Adipocyte (in vitro differentiated cells): ENCODE data around the gene CCDC50.

Experiments used
- DNase-seq: peaks from one replicate; pipeline ENCODE4 v3.0.0-alpha.2; 2015; ENCODE audit warnings: low read depth
- H3K27me3 ChIP-seq: replicated peaks from 2 replicates; pipeline ENCODE4 v1.7.0; 2013; ENCODE audit warnings: mild to moderate bottlenecking, low read length, moderate library complexity; ENCODE audit not compliant: control insufficient read depth, insufficient read depth
- H3K36me3 ChIP-seq: 2 replicates; pipeline ENCODE4 v1.7.0; 2013; ENCODE audit warnings: low read length, mild to moderate bottlenecking, moderate library complexity; ENCODE audit not compliant: control insufficient read depth, insufficient read depth, severe bottlenecking
- H3K4me1 ChIP-seq: 2 replicates; pipeline ENCODE4 v1.7.0; 2013; ENCODE audit warnings: mild to moderate bottlenecking, low read length, moderate library complexity; ENCODE audit not compliant: control insufficient read depth, insufficient read depth
- H3K4me3 ChIP-seq: 2 replicates; pipeline ENCODE4 v1.7.0; 2013; ENCODE audit warnings: mild to moderate bottlenecking, low read length, moderate library complexity
- H3K9ac ChIP-seq: 2 replicates; pipeline ENCODE4 v1.7.0; 2013; ENCODE audit warnings: mild to moderate bottlenecking, low read length, moderate library complexity
- H3K9me3 ChIP-seq: 2 replicates; pipeline ENCODE4 v1.7.0; 2013; ENCODE audit warnings: mild to moderate bottlenecking, low read length, moderate library complexity; ENCODE audit not compliant: control insufficient read depth

The CCDC50 gene

GRCh38 chr3:191366675-191367074 lies 37.5 kb downstream of the CCDC50 start:
- Histone ChIP-seq H3K27me3 (no peaks in the 10 kb centered on the region), H3K9me3 (no peaks in the 10 kb centered on the region), H3K9ac (no peak overlapping the region), H3K36me3 (peaks cover 72% of the 10 kb centered on the region), H3K4me3 (no peak overlapping the region), H3K4me1 (peaks cover 11% of the 10 kb centered on the region)
- DNase-seq: peak; percentile 19

GRCh38 chr3:191368755-191369615 lies 39.8 kb downstream of the CCDC50 start:
- Histone ChIP-seq H3K36me3 (peaks cover 54% of the 10 kb centered on the region), H3K9ac (no peak overlapping the region), H3K9me3 (no peaks in the 10 kb centered on the region), H3K27me3 (no peaks in the 10 kb centered on the region), H3K4me1 (peaks cover 11% of the 10 kb centered on the region), H3K4me3 (no peak overlapping the region)
- no peak for DNase-seq

DNA sequence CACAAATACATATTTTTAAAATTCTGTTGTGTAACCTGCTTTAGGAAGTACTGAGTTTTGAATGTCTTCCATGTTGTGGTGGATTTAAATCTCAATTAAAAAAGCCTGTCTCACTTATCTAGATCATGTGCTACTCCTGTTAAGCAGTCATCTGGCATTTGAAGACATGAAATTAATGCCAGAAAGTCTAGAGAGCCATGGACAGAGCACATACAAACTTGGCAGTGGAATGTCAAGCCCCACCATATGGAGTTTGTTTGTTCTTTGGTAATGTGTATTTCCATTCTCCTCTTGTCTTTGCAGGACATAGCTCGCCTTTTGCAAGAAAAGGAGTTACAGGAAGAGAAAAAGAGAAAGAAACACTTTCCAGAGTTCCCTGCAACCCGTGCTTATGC lies 40.4 kb downstream of the CCDC50 start:
- Histone ChIP-seq H3K27me3 (no peaks in the 10 kb centered on the region), H3K9ac (no peak overlapping the region), H3K9me3 (no peaks in the 10 kb centered on the region), H3K4me3 (no peak overlapping the region), H3K36me3 (peaks cover 52% of the 10 kb centered on the region), H3K4me1 (peaks cover 11% of the 10 kb centered on the region)
- DNase-seq: peak; percentile 89

GRCh38 chr3:191372122-191372521 lies 42.9 kb downstream of the CCDC50 start:
- Histone ChIP-seq H3K9me3 (no peaks in the 10 kb centered on the region), H3K36me3 (peaks cover 44% of the 10 kb centered on the region), H3K27me3 (no peaks in the 10 kb centered on the region), H3K4me3 (no peak overlapping the region), H3K9ac (no peak overlapping the region), H3K4me1 (peaks cover 23% of the 10 kb centered on the region)
- no peak for DNase-seq

- Histone ChIP-seq H3K9me3 (no peaks in the 10 kb centered on the region), H3K9ac (no peak overlapping the region), H3K36me3 (peaks cover 40% of the 10 kb centered on the region), H3K4me3 (no peak overlapping the region), H3K27me3 (no peaks in the 10 kb centered on the region), H3K4me1 (peaks cover 35% of the 10 kb centered on the region)
- no peak for DNase-seq
These were observed 44.1 kb downstream of the CCDC50 start for GRCh38 chr3:191373327-191373726.

- peaks cover 48% of the 10 kb centered on the region for H3K4me1 ChIP-seq
- H3K9ac ChIP-seq: peak overlapping the region; percentile 72
- no peaks in the 10 kb centered on the region for H3K27me3 ChIP-seq
- peak overlapping the region; percentile 52 for H3K4me3 ChIP-seq
- peak; percentile 86 for DNase-seq
- H3K36me3 ChIP-seq: peaks cover 31% of the 10 kb centered on the region
- no peaks in the 10 kb centered on the region for H3K9me3 ChIP-seq
These were observed 47.4 kb downstream of the CCDC50 start for GRCh38 chr3:191376516-191377141.

GRCh38 chr3:191378142-191378812 lies 49.1 kb downstream of the CCDC50 start:
- Histone ChIP-seq H3K4me1 (peaks cover 60% of the 10 kb centered on the region), H3K9ac (peak overlapping the region; percentile 39), H3K27me3 (no peaks in the 10 kb centered on the region), H3K36me3 (peaks cover 45% of the 10 kb centered on the region), H3K9me3 (no peaks in the 10 kb centered on the region), H3K4me3 (no peak overlapping the region)
- peak; percentile 30 for DNase-seq

DNA sequence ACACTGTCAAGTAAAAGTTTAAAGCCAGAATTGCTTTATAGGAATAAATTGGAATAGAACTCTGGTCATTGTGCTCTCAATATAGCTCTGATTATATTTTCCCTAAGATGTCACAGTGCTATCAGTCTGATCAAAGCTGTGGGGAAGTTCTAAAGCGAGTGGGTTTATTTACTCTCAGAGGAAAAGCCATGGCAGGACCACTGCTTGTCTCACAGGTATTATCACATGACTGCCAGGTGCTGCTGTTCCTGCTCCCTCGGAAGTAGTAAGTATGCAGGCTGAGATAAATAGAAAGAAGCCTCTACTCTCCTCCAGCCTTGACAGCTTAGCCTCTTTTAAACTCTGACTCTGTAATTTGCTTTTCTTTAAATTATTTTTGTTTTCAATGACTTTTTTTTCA lies 50.3 kb downstream of the CCDC50 start:
- Histone ChIP-seq H3K4me3 (no peak overlapping the region), H3K9me3 (no peaks in the 10 kb centered on the region), H3K4me1 (peaks cover 66% of the 10 kb centered on the region), H3K9ac (peak overlapping the region; percentile 39), H3K36me3 (peaks cover 52% of the 10 kb centered on the region), H3K27me3 (no peaks in the 10 kb centered on the region)
- DNase-seq: no peak

DNA sequence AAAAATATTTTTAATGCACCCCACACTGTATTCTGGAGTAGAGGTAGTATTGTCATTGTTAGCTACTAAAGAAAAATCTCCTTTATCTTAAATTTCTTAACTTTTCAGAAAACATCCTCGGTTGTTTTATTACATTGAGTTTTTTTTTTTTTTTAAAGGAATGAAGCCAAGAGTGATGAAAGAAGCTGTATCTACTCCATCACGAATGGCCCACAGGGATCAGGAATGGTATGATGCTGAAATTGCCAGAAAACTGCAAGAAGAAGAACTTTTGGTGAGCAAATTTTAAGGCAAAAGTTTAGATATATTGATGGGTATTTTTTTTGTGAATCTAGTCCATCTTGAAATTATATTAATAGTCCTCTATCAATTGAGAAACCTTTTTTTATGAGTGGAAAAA lies 50.8 kb downstream of the CCDC50 start:
- peak overlapping the region; percentile 39 for H3K9ac ChIP-seq
- H3K36me3 ChIP-seq: peaks cover 48% of the 10 kb centered on the region
- no peak overlapping the region for H3K4me3 ChIP-seq
- H3K27me3 ChIP-seq: no peaks in the 10 kb centered on the region
- no peaks in the 10 kb centered on the region for H3K9me3 ChIP-seq
- peak; percentile 54 for DNase-seq
- H3K4me1 ChIP-seq: peaks cover 66% of the 10 kb centered on the region

- DNase-seq: no peak
- Histone ChIP-seq H3K9ac (no peak overlapping the region), H3K27me3 (no peaks in the 10 kb centered on the region), H3K4me3 (no peak overlapping the region), H3K36me3 (peaks cover 36% of the 10 kb centered on the region), H3K4me1 (peaks cover 62% of the 10 kb centered on the region), H3K9me3 (no peaks in the 10 kb centered on the region)
These were observed 52.1 kb downstream of the CCDC50 start for GRCh38 chr3:191381303-191381702.

DNA sequence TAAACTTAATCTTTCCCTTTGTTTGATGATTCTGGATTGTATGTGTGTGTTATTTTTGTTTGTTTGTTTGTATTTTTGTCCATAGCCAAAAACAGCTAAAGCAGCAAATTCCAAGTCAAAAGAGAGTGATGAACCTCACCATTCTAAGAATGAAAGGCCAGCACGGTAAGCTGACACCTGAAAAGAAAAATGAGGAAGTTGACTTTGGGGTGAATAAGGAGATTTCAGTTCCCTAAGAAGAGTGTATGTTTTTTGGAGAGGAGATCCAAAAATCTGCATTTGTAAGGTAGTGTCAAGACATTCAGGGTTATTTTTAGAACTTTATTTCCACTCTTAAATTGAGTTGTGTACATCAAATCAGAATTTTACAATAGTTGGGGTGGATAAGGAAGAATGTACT lies 53.5 kb downstream of the CCDC50 start:
- peaks cover 51% of the 10 kb centered on the region for H3K4me1 ChIP-seq
- H3K4me3 ChIP-seq: no peak overlapping the region
- no peaks in the 10 kb centered on the region for H3K27me3 ChIP-seq
- peaks cover 39% of the 10 kb centered on the region for H3K36me3 ChIP-seq
- no peaks in the 10 kb centered on the region for H3K9me3 ChIP-seq
- DNase-seq: no peak
- peak overlapping the region; percentile 27 for H3K9ac ChIP-seq
